Measurements from ENCODE around the gene NUP98. TPM values are rescaled to one million over a fixed set of nuclear protein-coding genes. Genes with fewer than 3 reads are reported as not detected.
"Not testable (repeated sequence)": the region's sequence is repeated elsewhere in the genome, so short reads cannot be mapped to it uniquely, and the experiment has no call there.

NUP98 gene
- total RNA-seq, 1 experiment from 2014 or later, result 79.6 TPM

DNA sequence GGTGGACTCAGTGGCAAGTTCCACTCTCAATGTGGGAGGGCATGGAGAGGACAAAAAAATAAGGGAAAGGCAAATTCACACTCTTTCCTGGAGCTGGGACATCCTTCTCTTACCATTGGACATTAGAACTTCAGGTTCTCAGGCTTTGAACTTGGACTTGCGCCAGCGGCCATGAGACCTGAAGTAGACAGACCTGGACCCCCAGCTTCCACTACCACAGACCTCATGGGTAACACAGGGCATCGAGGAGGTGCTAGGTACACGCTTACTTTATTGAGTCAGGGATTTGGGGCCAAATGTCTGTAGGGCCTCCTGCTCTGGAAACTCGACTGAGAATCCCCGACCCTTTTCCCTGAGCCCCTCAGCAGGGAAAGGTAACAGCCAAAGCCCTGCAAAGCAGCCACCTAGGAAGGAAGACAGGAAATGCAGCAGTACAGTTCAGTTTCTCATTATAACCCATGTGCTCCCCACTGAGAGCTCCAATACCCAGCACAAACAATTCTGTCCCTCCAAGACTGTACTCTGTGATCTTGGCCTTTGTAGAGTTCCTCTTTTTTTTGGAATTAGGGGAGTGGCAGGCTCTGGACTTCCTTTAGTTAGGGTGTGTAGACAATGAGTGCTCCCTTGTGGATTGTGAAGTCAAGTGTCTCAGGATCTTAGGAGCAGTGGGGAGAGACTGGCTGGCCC, 131.9 kb downstream of the NUP98 start:
- DNase-seq (ENCODE audit: low read depth), result no peak
- in situ Hi-C loops (cut with HindIII; ENCODE audit: low pct_unique_long_range_greater_than_20kb, low sequenced_read_pairs), result no loop called here

DNA sequence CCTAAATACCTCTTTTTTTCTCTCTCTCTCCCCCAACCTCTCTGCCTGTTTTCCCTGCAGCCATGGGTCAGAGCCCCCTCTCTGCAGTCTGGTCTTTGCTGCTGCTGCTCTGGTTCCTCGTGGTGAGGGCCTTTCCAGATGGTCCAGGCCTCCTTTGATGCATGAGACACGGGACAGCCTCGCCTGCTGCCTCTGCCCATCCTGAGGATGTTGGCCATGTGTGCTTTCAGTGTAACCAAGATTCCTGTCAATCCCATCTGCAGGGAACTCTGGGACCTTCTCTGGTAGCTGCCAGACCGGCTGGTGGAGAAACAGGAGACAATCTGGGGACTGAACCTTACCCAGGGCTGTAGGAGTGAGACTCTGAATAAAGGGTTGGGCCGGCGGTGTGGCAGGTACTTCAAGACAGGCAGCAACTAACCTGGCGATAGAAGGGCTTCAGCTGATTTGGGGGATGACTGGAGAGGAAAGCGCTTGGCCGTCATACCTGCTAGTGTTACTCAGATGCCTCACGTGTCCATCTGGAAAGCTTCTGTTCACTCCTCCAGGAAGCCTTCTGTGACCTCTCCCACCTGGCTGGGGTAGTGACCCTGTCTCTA, 133.2 kb downstream of the NUP98 start:
- no peak for DNase-seq (ENCODE audit: low read depth)
- in situ Hi-C loops (cut with HindIII; ENCODE audit: low pct_unique_long_range_greater_than_20kb, low sequenced_read_pairs), result no loop called here

- in situ Hi-C loops (cut with HindIII; ENCODE audit: low pct_unique_long_range_greater_than_20kb, low sequenced_read_pairs), result no loop called here
- no peak for DNase-seq (ENCODE audit: low read depth)
Measured at GRCh38 chr11:3662856-3663255, 134.5 kb downstream of the NUP98 start.

DNA sequence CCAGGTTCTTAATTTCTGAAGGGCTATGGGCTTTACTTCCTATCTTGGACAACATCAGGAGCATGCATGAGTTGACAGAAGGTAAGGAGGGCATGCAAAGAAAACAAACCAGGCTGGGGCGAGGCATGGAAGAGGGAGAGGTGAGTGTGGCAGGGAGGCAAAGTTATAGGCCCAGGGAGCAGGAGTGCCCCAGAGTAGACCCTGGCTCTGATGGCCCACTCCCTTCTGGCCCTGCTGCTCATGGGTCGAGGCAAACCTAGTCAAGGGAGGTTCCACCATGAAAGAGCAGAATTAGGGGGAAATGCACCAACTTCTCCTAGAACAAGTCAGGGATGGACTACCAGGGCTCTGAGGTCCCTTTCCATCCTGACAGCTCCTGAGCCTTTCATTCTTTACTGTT, 136.4 kb downstream of the NUP98 start:
- no peak for DNase-seq (ENCODE audit: low read depth)
- in situ Hi-C loops (cut with HindIII; ENCODE audit: low pct_unique_long_range_greater_than_20kb, low sequenced_read_pairs), result no loop called here

GRCh38 chr11:3659595-3660515, 137.5 kb downstream of the NUP98 start:
- no peak for DNase-seq (ENCODE audit: low read depth)
- in situ Hi-C loops (cut with HindIII; ENCODE audit: low pct_unique_long_range_greater_than_20kb, low sequenced_read_pairs), result no loop called here

DNA sequence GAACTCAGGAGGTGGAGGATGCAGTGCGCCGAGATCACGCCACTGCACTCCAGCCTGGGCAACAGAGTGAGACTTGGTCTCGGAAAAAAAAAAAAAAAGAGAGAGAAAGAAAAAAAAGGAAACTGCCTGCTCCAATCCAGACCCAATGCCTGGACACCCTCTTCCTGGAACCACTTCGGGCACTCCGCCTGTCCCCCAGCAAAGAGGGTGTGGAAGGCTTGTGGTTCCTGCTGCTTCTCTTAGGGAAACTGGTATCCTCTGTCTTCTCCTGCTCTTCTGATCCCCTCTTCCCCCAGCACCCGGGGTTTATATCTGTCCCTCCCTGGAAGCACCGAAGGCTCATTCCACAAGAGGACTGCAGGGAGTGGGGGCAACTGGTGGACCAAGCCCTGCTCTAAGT, 139.1 kb downstream of the NUP98 start:
- in situ Hi-C loops (cut with HindIII; ENCODE audit: low pct_unique_long_range_greater_than_20kb, low sequenced_read_pairs), result no loop called here
- no peak for DNase-seq (ENCODE audit: low read depth)

DNA sequence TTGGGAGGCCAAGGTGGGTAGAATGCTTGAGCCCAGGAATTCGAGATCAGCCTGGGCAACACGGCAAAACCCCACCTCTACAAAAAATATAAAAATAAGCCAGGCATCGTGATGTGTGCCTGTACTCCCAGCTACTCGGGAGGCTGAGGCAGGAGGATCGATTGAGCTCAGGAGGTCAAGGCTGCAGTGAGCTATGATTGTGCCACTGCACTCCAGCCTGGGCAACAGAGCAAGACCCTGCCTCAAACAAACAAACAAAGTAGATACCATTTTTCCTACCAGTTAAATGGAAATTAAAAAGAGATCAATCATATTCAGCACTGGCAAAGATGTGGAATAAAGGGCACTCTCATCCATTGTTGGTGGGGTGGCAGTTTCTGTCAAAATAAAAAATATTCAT, 140.0 kb downstream of the NUP98 start:
- in situ Hi-C loops (cut with HindIII; ENCODE audit: low pct_unique_long_range_greater_than_20kb, low sequenced_read_pairs); DNase-seq (ENCODE audit: low read depth): not testable (repeated sequence)

DNA sequence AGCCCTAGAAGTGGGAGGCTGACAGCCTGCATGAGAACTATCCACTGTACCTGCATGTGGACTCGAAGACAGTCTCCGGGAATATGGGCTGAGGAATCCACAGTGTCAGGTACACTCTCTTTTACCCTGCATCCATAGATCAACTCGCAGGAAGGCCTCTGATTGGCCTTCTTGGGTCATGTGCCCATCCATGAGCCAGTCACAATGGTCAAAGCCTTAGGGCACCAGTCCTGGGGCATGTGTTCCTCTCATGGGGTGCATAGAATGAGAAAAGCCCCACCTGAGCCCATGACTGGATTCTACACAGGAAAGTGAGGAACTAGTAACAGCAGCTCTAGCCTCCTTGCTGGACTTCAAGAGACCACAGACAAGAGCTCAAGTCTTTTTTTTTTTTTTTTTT, 141.8 kb downstream of the NUP98 start:
- no peak for DNase-seq (ENCODE audit: low read depth)
- in situ Hi-C loops (cut with HindIII; ENCODE audit: low pct_unique_long_range_greater_than_20kb, low sequenced_read_pairs), result no loop called here

DNA sequence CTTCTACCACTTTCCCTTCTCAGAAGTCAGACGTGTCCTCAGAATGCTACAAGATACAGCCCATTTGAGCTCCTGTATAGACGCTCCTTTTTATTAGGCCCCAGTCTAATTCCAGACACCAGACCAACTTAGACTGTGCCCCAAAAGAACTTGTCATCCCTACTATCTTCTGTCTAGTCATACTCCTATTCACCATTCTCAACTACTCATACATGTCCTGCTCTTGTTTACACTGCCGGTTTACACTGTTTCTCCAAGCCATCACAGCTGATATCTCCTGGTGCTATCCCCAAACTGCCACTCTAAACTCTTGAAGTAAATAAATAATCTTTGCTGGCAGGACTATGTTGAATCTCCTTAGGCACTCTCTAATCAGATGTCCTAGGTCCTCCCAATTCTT, 144.8 kb downstream of the NUP98 start:
- DNase-seq (ENCODE audit: low read depth); in situ Hi-C loops (cut with HindIII; ENCODE audit: low pct_unique_long_range_greater_than_20kb, low sequenced_read_pairs): not testable (repeated sequence)

GRCh38 chr11:3649374-3649773, 148.0 kb downstream of the NUP98 start:
- DNase-seq (ENCODE audit: low read depth); in situ Hi-C loops (cut with HindIII; ENCODE audit: low pct_unique_long_range_greater_than_20kb, low sequenced_read_pairs): not testable (repeated sequence)

GRCh38 chr11:3648843-3649242, 148.5 kb downstream of the NUP98 start:
- in situ Hi-C loops (cut with HindIII; ENCODE audit: low pct_unique_long_range_greater_than_20kb, low sequenced_read_pairs); DNase-seq (ENCODE audit: low read depth): not testable (repeated sequence)

DNA sequence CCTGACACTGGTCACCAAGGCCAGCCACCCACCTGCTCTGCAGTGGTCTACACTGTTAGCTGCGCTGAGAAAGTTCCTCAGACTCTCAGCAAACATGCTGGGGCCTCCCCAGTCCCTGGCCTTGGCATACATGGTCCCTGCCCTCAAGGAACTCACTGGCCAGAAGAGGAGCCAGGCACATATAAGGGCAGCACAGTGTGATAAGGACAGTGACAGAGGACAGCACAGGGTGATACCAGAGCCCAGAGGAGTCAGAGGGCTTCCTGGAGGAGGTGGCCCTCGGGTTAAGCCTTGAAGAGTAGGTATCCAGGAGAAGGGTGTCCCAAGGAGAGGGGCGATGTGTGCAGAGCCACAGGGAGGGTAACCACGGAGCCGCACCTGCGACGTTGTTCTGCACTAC, 151.8 kb downstream of the NUP98 start:
- in situ Hi-C loops (cut with HindIII; ENCODE audit: low pct_unique_long_range_greater_than_20kb, low sequenced_read_pairs), result no loop called here
- no peak for DNase-seq (ENCODE audit: low read depth)

GRCh38 chr11:3644817-3645235, 152.5 kb downstream of the NUP98 start, which contains the start of gene ART1:
ART1 (plus strand) TSS chr11:3645128; CDS start chr11:3659214, 14,086 bp downstream.
- peak; percentile 85 for DNase-seq (ENCODE audit: low read depth)
- in situ Hi-C loops (cut with HindIII; ENCODE audit: low pct_unique_long_range_greater_than_20kb, low sequenced_read_pairs), result no loop called here

DNA sequence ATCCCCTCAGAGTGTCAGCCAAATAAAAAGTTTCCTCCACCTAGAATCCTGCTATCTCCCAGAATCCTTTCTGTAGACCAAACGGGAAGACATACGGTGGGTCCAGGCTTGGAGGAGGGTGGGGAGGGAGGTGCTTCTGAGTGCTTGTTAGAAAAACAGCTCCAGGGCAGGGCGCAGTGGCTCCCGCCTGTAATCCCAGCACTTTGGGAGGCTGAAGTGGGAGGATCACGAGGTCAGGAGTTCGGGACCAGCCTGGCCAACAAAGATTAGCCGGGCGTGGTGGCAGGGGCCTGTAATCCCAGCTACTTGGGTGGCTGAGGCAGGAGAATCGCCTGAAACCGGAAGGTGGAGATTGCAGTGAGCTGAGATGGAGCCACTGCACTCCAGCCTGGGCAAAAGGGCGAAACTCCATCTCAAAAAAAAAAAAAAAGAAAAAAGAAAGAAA, 154.2 kb downstream of the NUP98 start:
- in situ Hi-C loops (cut with HindIII; ENCODE audit: low pct_unique_long_range_greater_than_20kb, low sequenced_read_pairs); DNase-seq (ENCODE audit: low read depth): not testable (repeated sequence)

- DNase-seq (ENCODE audit: low read depth), result peak; percentile 91
- in situ Hi-C loops (cut with HindIII; ENCODE audit: low pct_unique_long_range_greater_than_20kb, low sequenced_read_pairs), result no loop called here
Measured at GRCh38 chr11:3642071-3642951, 155.0 kb downstream of the NUP98 start.

- in situ Hi-C loops (cut with HindIII; ENCODE audit: low pct_unique_long_range_greater_than_20kb, low sequenced_read_pairs), result no loop called here
Measured at GRCh38 chr11:3641701-3642070, 155.7 kb downstream of the NUP98 start, which contains the start of gene ART5. ART5 (minus strand) TSS chr11:3641992; CDS start chr11:3641862, 130 bp downstream.

GRCh38 chr11:3641191-3641590, 156.2 kb downstream of the NUP98 start:
- in situ Hi-C loops (cut with HindIII; ENCODE audit: low pct_unique_long_range_greater_than_20kb, low sequenced_read_pairs), result no loop called here
- no peak for DNase-seq (ENCODE audit: low read depth)

More at GRCh38 chr11:3641701-3642070, 155.7 kb downstream of the NUP98 start, which contains the start of gene ART5:
- no peak for DNase-seq (ENCODE audit: low read depth)

DNA sequence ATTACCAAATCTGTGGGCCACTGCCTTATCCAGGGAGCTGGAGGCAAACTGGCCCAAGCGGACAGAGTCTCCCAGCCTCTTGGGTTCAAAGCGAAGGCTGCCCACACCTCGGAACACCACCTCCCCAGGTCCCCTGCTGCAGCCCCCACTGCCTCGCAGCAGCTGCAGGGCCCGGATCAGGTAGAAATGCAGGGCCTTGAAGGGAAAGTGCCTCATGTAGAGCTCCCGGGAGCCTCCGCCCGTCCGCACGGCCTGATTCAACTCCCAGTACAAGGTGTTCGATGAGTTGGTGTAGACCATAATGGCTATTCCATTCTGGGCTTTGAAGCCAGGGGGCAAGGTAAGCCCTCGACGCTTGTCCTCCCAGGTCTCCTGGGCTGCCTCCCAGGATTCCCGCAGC, 157.5 kb downstream of the NUP98 start:
- in situ Hi-C loops (cut with HindIII; ENCODE audit: low pct_unique_long_range_greater_than_20kb, low sequenced_read_pairs), result no loop called here
- DNase-seq (ENCODE audit: low read depth), result no peak

All from Caki2 (cell line).